Measurements from ENCODE around the gene CHMP2A.
A peak's percentile ranks its signal among the peaks of the same experiment; 100 is the strongest.

CHMP2A gene

GRCh38 chr19:58563034-58563573 is 8.2 kb upstream of the CHMP2A start:
- Mint-ChIP-seq H3K9me3 (no peaks in the 10 kb centered on the region), H3K4me3 (no peak overlapping the region), H3K36me3 (ENCODE audit: low read depth) (peaks cover 16% of the 10 kb centered on the region), H3K27me3 (ENCODE audit: low read depth, poor library complexity) (peaks cover 2% of the 10 kb centered on the region), H3K4me1 (peaks cover 35% of the 10 kb centered on the region), H3K27ac (peak overlapping the region; percentile 98)
- DNase-seq, result no peak
- TF ChIP-seq, protein P1, sequence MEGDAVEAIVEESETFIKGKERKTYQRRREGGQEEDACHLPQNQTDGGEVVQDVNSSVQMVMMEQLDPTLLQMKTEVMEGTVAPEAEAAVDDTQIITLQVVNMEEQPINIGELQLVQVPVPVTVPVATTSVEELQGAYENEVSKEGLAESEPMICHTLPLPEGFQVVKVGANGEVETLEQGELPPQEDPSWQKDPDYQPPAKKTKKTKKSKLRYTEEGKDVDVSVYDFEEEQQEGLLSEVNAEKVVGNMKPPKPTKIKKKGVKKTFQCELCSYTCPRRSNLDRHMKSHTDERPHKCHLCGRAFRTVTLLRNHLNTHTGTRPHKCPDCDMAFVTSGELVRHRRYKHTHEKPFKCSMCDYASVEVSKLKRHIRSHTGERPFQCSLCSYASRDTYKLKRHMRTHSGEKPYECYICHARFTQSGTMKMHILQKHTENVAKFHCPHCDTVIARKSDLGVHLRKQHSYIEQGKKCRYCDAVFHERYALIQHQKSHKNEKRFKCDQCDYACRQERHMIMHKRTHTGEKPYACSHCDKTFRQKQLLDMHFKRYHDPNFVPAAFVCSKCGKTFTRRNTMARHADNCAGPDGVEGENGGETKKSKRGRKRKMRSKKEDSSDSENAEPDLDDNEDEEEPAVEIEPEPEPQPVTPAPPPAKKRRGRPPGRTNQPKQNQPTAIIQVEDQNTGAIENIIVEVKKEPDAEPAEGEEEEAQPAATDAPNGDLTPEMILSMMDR (IDR thresholded peaks at IDR 0.05), result no peak

- peaks cover 42% of the 10 kb centered on the region for H3K4me1 Mint-ChIP-seq
- no peak overlapping the region for H3K4me3 Mint-ChIP-seq
- TF ChIP-seq, protein P1 (IDR thresholded peaks at IDR 0.05), result no peak
- H3K36me3 Mint-ChIP-seq (ENCODE audit: low read depth), result peaks cover 16% of the 10 kb centered on the region
- H3K9me3 Mint-ChIP-seq, result no peaks in the 10 kb centered on the region
- no peak for DNase-seq
- peaks cover 2% of the 10 kb centered on the region for H3K27me3 Mint-ChIP-seq (ENCODE audit: low read depth, poor library complexity)
- H3K27ac Mint-ChIP-seq, result peak overlapping the region; percentile 64
Observed at GRCh38 chr19:58562122-58563033, 7.5 kb upstream of the CHMP2A start.

DNA sequence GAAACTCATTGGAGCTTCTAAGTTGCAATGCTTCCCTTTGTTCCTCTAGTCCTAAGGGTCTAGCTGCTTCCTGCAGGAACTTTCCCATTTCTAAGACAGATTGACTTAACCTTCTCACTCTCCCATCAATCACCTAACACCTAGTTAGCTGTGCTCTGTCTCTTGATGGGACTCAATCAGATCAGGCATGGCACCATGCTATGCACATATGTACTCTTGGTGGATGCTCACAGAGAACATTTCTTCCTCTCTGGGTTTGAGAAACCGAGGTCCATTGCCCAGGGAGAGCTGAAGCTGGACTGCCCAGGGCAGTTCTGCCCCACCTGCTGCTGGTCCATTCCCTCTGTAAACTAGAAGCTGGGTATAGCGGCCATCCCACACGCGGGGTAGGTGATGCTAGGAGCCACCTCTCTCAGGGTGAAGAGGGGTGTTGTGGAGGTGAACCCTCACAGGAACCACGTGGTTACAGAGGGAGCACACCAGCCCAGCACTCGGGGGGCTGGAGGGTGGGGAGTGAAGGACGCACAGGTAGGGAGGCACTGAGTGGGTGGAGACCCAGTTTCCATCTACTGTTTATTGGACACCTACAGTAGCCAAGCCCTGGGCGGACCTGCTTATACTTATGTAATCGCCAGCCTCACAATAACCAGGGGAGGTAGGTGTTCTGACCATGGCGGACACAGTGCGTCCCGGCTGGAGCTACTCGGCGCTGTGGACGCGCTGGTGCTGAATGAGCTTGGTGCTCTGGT is 6.6 kb upstream of the CHMP2A start:
- H3K4me3 Mint-ChIP-seq, result peak overlapping the region; percentile 25

GRCh38 chr19:58560921-58561320 is 6.0 kb upstream of the CHMP2A start:
- H3K4me1 Mint-ChIP-seq, result peaks cover 56% of the 10 kb centered on the region
- TF ChIP-seq, protein P1 (IDR thresholded peaks at IDR 0.05), result no peak
- H3K27ac Mint-ChIP-seq, result no peak overlapping the region
- no peaks in the 10 kb centered on the region for H3K9me3 Mint-ChIP-seq
- peaks cover 22% of the 10 kb centered on the region for H3K36me3 Mint-ChIP-seq (ENCODE audit: low read depth)
- DNase-seq, result no peak
- H3K27me3 Mint-ChIP-seq (ENCODE audit: low read depth, poor library complexity), result peaks cover 10% of the 10 kb centered on the region
- peak overlapping the region; percentile 99 for H3K4me3 Mint-ChIP-seq

More for the DNA sequence above, 6.6 kb upstream of the CHMP2A start:
- TF ChIP-seq, protein P1 (IDR thresholded peaks at IDR 0.05), result no peak
- no peak for DNase-seq
- Mint-ChIP-seq H3K9me3 (no peaks in the 10 kb centered on the region), H3K36me3 (ENCODE audit: low read depth) (peaks cover 17% of the 10 kb centered on the region), H3K27ac (peak overlapping the region; percentile 87), H3K27me3 (ENCODE audit: low read depth, poor library complexity) (peaks cover 5% of the 10 kb centered on the region), H3K4me1 (peaks cover 50% of the 10 kb centered on the region)

DNA sequence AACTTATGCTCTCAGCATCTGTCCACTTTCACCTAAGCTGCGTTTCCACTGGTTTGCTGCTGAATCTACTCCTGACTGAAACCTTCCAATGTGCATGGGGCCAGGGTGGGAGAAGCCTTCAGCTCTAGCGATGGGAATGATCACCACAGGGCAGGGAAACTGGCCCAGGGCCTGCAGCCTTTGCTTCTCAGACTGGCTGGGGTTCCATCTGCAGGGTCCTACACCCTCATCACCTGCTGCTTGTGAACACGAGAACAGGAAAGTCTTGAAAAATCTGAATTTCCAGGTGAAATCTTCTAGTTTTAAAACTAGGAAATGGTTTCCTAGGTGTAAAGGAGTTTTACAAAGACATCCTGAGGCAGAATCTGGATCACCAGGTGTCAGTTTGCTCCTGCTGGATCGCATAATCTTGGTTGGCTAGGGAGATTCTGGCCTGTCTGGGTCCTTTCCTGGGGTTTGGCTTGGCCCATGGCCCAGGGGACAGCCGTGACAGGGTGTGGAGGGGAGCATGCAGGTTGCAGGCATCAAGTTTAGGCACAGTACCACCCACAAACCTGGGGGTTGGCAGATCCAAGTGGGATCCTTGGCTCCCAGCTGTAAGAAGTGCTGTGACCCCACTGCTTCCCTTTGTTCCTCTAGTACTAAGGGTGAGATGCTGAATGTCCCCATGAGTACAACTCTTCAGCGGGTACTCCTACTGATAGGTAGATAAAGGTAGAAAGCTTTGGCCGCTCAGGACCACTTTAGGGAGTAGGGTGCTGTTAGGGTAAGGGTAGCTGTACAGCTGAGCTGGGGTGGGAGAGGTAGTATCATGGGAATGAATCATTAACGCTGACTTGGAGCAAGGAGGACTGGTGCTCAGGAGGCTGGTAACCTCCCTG is 5.3 kb upstream of the CHMP2A start:
- peaks cover 10% of the 10 kb centered on the region for H3K27me3 Mint-ChIP-seq (ENCODE audit: low read depth, poor library complexity)
- TF ChIP-seq, protein P1 (IDR thresholded peaks at IDR 0.05), result no peak
- no peaks in the 10 kb centered on the region for H3K9me3 Mint-ChIP-seq
- H3K27ac Mint-ChIP-seq, result peak overlapping the region; percentile 100
- peaks cover 60% of the 10 kb centered on the region for H3K4me1 Mint-ChIP-seq
- H3K4me3 Mint-ChIP-seq, result peak overlapping the region; percentile 99
- H3K36me3 Mint-ChIP-seq (ENCODE audit: low read depth), result peaks cover 22% of the 10 kb centered on the region
- no peak for DNase-seq
